SK-N-SH (cell line): Measurements from ENCODE around the gene KREMEN2. TPM values are rescaled to one million over a fixed set of nuclear protein-coding genes. Genes with fewer than 3 reads are reported as not detected.

ENCODE experiments used
- CTCF ChIA-PET: fragments of 300-600, 350-600 bp; formaldehyde crosslinking; extraction: SDS; loops from one replicate; lab custom pipeline; 2021; lab: Yijun Ruan, JAX
- POLR2A ChIA-PET: fragments of 350-600 bp; sonication (Branson Sonifier 250); formaldehyde crosslinking; extraction: SDS; loops from one replicate; lab custom pipeline; 2020; ENCODE audit warnings: antibody characterized with exemption, inconsistent platforms; lab: Yijun Ruan, JAX
- DNase-seq: peaks from one replicate; pipeline ENCODE4 v3.0.0; 2012
- H2AFZ ChIP-seq: fragments of 200-600 bp; sonication (generic); 2 replicates; pipeline ENCODE4 v1.8.1; 2016; ENCODE audit warnings: antibody characterized with exemption, mild to moderate bottlenecking, low read depth
- H3F3A ChIP-seq: fragments of 200-600 bp; sonication (generic); replicated peaks from 2 replicates; pipeline ENCODE3; 2016; ENCODE audit warnings: antibody characterized with exemption, mild to moderate bottlenecking; ENCODE audit not compliant: insufficient read depth
- H3K27ac ChIP-seq, 2 experiments: fragments of 200-500 bp in 1 of 2; fragments of 200-600 bp in 1 of 2; sonication (Bioruptor generic) in 1 of 2; sonication (generic), shearing (Covaris generic) in 1 of 2; 2 replicates each; pipeline versions ENCODE4 v1.5.1 to v1.6.1; 2014 to 2016; ENCODE audit warnings: low read depth in 2 of 2, inconsistent platforms in 1 of 2, low read length in 1 of 2, mild to moderate bottlenecking in 1 of 2, mixed read lengths in 1 of 2
- H3K27me3 ChIP-seq: fragments of 200-600 bp; sonication (generic), shearing (Covaris generic); 2 replicates; pipeline ENCODE4 v1.6.1; 2016; ENCODE audit warnings: mixed run types; ENCODE audit not compliant: insufficient read depth
- H3K36me3 ChIP-seq, 2 experiments: fragments of 200-500 bp in 1 of 2; fragments of 200-600 bp in 1 of 2; sonication (Bioruptor generic) in 1 of 2; sonication (generic) in 1 of 2; replicated peaks in 1 of 2; 2 replicates each; pipeline versions ENCODE3 to v1.5.1; 2014 to 2016; ENCODE audit warnings: low read length in 1 of 2, mild to moderate bottlenecking in 1 of 2; ENCODE audit not compliant: insufficient read depth in 2 of 2, control insufficient read depth in 1 of 2
- H3K4me1 ChIP-seq, 2 experiments: fragments of 200-500 bp in 1 of 2; fragments of 200-600 bp in 1 of 2; sonication (Bioruptor generic) in 1 of 2; sonication (generic), shearing (Covaris generic) in 1 of 2; 2 replicates each; pipeline versions ENCODE4 v1.5.1 to v1.6.1; 2014 to 2016; ENCODE audit warnings: low read depth in 1 of 2, low read length in 1 of 2, mixed run types in 1 of 2; ENCODE audit not compliant: insufficient read depth in 2 of 2, control insufficient read depth in 1 of 2
- H3K4me2 ChIP-seq: fragments of 200-600 bp; sonication (generic), shearing (Covaris generic); 2 replicates; pipeline ENCODE4 v1.6.1; 2017; ENCODE audit warnings: mixed run types
- H3K4me3 ChIP-seq, 2 experiments: fragments of 200-500 bp in 1 of 2; fragments of 200-600 bp in 1 of 2; sonication (Bioruptor generic) in 1 of 2; sonication (generic), shearing (Covaris generic) in 1 of 2; 2 replicates each; pipeline versions ENCODE4 v1.5.1 to v1.8.1; 2014 to 2016; ENCODE audit warnings: low read depth in 2 of 2, inconsistent platforms in 1 of 2, low read length in 1 of 2, mild to moderate bottlenecking in 1 of 2, mixed read lengths in 1 of 2, moderate library complexity in 1 of 2
- H3K79me2 ChIP-seq: fragments of 200-600 bp; sonication (generic); 2 replicates; pipeline ENCODE4 v1.8.1; 2017; ENCODE audit warnings: mild to moderate bottlenecking; ENCODE audit not compliant: insufficient read depth
- H3K9ac ChIP-seq: fragments of 200-600 bp; sonication (generic); 2 replicates; pipeline ENCODE4 v1.6.1; 2017; ENCODE audit warnings: mixed run types
- H3K9me2 ChIP-seq: fragments of 200-600 bp; sonication (generic); 2 replicates; pipeline ENCODE4 v1.6.1; 2017; ENCODE audit warnings: mixed run types
- H3K9me3 ChIP-seq: fragments of 200-600 bp; sonication (generic); 2 replicates; pipeline ENCODE4 v1.6.1; 2017; ENCODE audit warnings: mixed run types, mild to moderate bottlenecking, moderate library complexity
- H4K20me1 ChIP-seq: fragments of 200-600 bp; sonication (generic); 2 replicates; pipeline ENCODE4 v1.6.1; 2017; ENCODE audit warnings: mild to moderate bottlenecking, mixed run types; ENCODE audit not compliant: insufficient read depth
- CHD2 ChIP-seq: fragments of 150-350 bp; IDR thresholded peaks from 2 replicates; pipeline ENCODE4 v1.6.1; 2018; ENCODE audit warnings: low read length; ENCODE audit not compliant: partially characterized antibody
- ELF1 ChIP-seq: IDR thresholded peaks from 2 replicates; pipeline ENCODE4 v1.4.0; 2012
- EZH2phosphoT487 ChIP-seq: fragments of 200-600 bp; sonication (generic); IDR thresholded peaks from 2 replicates; pipeline ENCODE4 v1.6.1; 2017; ENCODE audit warnings: low read depth, mixed run types, mild to moderate bottlenecking, antibody characterized with exemption, moderate library complexity, borderline replicate concordance
- FOXJ3 ChIP-seq: sonication (generic); formaldehyde crosslinking; IDR thresholded peaks from 2 replicates; pipeline ENCODE4 v1.5.1; 2020; ENCODE audit warnings: mild to moderate bottlenecking, missing genetic modification reagents
- FOXM1 ChIP-seq: IDR thresholded peaks from 2 replicates; pipeline ENCODE4 v1.4.0; 2012; ENCODE audit warnings: low read depth, mild to moderate bottlenecking
- GATA2 ChIP-seq: sonication (generic); formaldehyde crosslinking; IDR thresholded peaks from 2 replicates; pipeline ENCODE4 v1.5.0; 2020; ENCODE audit warnings: mild to moderate bottlenecking, missing genetic modification reagents
- JUND ChIP-seq: IDR thresholded peaks from 2 replicates; pipeline ENCODE4 v1.4.0; 2012
- MEF2A ChIP-seq: IDR thresholded peaks from 2 replicates; pipeline ENCODE4 v1.4.0; 2012; ENCODE audit warnings: low read depth, borderline replicate concordance
- MXI1 ChIP-seq: IDR thresholded peaks from 2 replicates; pipeline ENCODE4 v1.6.1; 2012; ENCODE audit warnings: mild to moderate bottlenecking, low read depth, low read length, improper control_type of control experiment
- NFIC ChIP-seq: IDR thresholded peaks from 2 replicates; pipeline ENCODE4 v1.4.0; 2012; ENCODE audit warnings: borderline replicate concordance
- POLR2AphosphoS5 ChIP-seq: IDR thresholded peaks from 2 replicates; pipeline ENCODE4 v1.6.1; 2012; ENCODE audit warnings: low read depth, low read length
- RAD21 ChIP-seq: IDR thresholded peaks from 2 replicates; pipeline ENCODE4 v1.6.1; 2012; ENCODE audit warnings: mild to moderate bottlenecking, low read length
- RCOR1 ChIP-seq: fragments of 150-350 bp; IDR thresholded peaks from 2 replicates; pipeline ENCODE4 v1.6.1; 2017; ENCODE audit warnings: antibody characterized with exemption, low read length
- SIN3A ChIP-seq: IDR thresholded peaks from 2 replicates; pipeline ENCODE4 v1.6.1; 2012; ENCODE audit warnings: low read depth, mild to moderate bottlenecking, low read length, moderate library complexity, borderline replicate concordance
- TAF1 ChIP-seq: IDR thresholded peaks from 2 replicates; pipeline ENCODE4 v1.6.1; 2012; ENCODE audit warnings: low read depth, mild to moderate bottlenecking, low read length, moderate library complexity, borderline replicate concordance
- TCF12 ChIP-seq: IDR thresholded peaks from 2 replicates; pipeline ENCODE4 v1.4.0; 2012
- TEAD4 ChIP-seq: IDR thresholded peaks from 2 replicates; pipeline ENCODE4 v1.4.0; 2012; ENCODE audit warnings: mild to moderate bottlenecking, borderline replicate concordance; ENCODE audit not compliant: insufficient read depth
- WGBS: methylation state at CpG from one replicate; pipeline ENCODE4 v1.1.6; 2017; ENCODE audit warnings: low lambda C conversion rate; 5-methylcytosine and 5-hydroxymethylcytosine counted together
- polyA plus RNA-seq, 3 experiments: library from polyadenylated mRNA; depleted of rRNA; stranded (reverse); fragments of >200 nt; gene quantifications; 2 replicates each; pipeline ENCODE4 v1.2.3, GENCODE V29; 2012
- TF ChIP-seq, protein P1 (sequence below): fragments of 150-350 bp; IDR thresholded peaks from 2 replicates; pipeline ENCODE4 v1.6.1; 2016; ENCODE audit warnings: mild to moderate bottlenecking, low read depth, low read length
- TF ChIP-seq, protein P2 (sequence below): fragments of 150-350 bp; IDR thresholded peaks from 2 replicates; pipeline ENCODE4 v1.6.1; 2017; ENCODE audit warnings: antibody characterized with exemption, low read length, low read depth, borderline replicate concordance
- TF ChIP-seq, protein P3 (sequence below): IDR thresholded peaks from 2 replicates; pipeline ENCODE4 v1.4.0; 2012; ENCODE audit warnings: low read depth
- TF ChIP-seq, protein P4 (sequence below): IDR thresholded peaks from 2 replicates; pipeline ENCODE4 v1.6.1; 2012; ENCODE audit warnings: mild to moderate bottlenecking, low read depth, low read length, moderate library complexity
- TF ChIP-seq, protein P5 (sequence below): IDR thresholded peaks from 2 replicates; pipeline ENCODE4; 2012

Gene KREMEN2
- polyA plus RNA-seq, 1 of the 3 experiments (the other 2 are of a cell fraction): 0.77 TPM

DNA sequence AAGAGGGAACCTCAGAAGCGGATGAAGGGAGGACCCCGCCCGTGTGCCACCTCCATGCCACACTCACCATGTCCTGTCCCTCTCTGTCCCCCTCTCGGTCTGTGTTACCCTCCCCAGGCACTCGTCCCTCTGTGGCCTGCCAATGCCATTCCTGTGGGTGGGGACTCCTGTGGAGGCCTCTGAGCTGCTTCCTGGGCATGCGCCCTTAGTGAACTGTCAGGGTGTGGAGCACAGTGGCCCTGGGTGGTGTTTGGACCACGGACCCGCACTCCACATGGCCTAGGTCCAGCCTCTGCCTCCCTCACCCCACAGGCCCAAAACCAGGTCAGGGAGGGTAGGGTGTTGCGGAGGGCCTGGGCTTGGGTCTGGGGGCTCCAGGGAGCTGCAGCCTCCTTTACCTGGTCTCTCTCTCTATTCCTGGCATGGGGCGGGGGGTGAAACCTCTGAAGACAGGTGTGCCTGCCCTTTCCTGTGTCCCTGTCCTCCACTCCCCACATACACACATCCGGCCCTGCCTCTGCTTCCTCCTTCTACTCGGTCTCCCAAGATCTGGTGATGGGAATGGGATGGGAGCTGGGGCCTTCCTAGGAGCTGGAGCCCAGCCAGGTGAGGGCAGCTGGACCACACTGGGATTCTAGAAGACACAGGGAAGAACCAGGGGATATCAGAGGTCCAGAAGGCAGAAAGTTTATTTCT is 27.6 kb downstream of the KREMEN2 start (continued):
- no peak for TF ChIP-seq CHD2
- TF ChIP-seq, protein P1, sequence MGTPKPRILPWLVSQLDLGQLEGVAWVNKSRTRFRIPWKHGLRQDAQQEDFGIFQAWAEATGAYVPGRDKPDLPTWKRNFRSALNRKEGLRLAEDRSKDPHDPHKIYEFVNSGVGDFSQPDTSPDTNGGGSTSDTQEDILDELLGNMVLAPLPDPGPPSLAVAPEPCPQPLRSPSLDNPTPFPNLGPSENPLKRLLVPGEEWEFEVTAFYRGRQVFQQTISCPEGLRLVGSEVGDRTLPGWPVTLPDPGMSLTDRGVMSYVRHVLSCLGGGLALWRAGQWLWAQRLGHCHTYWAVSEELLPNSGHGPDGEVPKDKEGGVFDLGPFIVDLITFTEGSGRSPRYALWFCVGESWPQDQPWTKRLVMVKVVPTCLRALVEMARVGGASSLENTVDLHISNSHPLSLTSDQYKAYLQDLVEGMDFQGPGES: no peak
- no peak for TF ChIP-seq SIN3A
- TF ChIP-seq GATA2: no peak
- no peak for TF ChIP-seq RAD21
- TF ChIP-seq, protein P2, sequence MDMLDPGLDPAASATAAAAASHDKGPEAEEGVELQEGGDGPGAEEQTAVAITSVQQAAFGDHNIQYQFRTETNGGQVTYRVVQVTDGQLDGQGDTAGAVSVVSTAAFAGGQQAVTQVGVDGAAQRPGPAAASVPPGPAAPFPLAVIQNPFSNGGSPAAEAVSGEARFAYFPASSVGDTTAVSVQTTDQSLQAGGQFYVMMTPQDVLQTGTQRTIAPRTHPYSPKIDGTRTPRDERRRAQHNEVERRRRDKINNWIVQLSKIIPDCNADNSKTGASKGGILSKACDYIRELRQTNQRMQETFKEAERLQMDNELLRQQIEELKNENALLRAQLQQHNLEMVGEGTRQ: no peak

DNA sequence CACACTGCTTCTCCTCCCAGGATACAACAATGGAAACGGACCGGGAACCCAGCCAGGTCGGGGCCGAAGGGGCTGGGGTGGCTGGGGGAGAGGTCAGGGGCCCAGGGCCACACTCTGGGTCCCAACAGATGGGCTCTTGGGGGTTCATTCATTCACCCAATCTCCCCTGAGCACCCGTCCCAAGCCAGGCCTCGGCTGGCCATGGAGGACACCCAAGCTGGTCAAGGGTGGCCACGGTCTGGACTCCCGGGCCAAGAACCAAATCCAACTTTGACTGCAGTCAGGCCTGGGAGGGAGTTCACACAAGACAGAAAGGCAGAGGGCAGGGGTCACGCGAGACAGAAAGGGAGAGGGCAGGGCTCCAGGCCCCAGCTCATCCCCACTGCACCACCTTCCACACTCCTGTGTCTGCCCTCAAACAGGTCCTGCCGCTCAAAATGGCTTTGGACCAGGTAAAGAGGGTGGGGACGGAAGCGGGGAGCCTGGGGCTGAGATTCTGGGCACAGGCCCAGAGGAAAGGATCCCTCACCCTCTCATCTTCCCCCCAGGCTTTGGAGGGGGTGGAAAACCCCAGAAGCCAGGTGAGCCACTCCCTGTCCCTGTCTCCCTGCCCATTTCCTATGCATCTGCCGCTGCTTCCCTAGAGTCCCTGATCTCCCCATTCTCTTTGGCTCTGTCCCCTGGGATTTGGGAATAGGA is 28.5 kb downstream of the KREMEN2 start:
- H3K9me3 ChIP-seq: no peaks in the 10 kb centered on the region
- H3K79me2 ChIP-seq: no peaks in the 10 kb centered on the region
- TF ChIP-seq, protein P3, sequence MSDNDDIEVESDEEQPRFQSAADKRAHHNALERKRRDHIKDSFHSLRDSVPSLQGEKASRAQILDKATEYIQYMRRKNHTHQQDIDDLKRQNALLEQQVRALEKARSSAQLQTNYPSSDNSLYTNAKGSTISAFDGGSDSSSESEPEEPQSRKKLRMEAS: no peak
- TF ChIP-seq MEF2A (no peak), POLR2AphosphoS5 (no peak), MXI1 (no peak), NFIC (no peak), RAD21 (no peak), EZH2phosphoT487 (no peak), FOXJ3 (CRISPR knock-in tag) (no peak), ELF1 (no peak), TCF12 (no peak), GATA2 (no peak), TEAD4 (no peak), TAF1 (no peak), RCOR1 (no peak), JUND (no peak), FOXM1 (no peak)
- TF ChIP-seq, protein P1: no peak
- TF ChIP-seq, protein P4, sequence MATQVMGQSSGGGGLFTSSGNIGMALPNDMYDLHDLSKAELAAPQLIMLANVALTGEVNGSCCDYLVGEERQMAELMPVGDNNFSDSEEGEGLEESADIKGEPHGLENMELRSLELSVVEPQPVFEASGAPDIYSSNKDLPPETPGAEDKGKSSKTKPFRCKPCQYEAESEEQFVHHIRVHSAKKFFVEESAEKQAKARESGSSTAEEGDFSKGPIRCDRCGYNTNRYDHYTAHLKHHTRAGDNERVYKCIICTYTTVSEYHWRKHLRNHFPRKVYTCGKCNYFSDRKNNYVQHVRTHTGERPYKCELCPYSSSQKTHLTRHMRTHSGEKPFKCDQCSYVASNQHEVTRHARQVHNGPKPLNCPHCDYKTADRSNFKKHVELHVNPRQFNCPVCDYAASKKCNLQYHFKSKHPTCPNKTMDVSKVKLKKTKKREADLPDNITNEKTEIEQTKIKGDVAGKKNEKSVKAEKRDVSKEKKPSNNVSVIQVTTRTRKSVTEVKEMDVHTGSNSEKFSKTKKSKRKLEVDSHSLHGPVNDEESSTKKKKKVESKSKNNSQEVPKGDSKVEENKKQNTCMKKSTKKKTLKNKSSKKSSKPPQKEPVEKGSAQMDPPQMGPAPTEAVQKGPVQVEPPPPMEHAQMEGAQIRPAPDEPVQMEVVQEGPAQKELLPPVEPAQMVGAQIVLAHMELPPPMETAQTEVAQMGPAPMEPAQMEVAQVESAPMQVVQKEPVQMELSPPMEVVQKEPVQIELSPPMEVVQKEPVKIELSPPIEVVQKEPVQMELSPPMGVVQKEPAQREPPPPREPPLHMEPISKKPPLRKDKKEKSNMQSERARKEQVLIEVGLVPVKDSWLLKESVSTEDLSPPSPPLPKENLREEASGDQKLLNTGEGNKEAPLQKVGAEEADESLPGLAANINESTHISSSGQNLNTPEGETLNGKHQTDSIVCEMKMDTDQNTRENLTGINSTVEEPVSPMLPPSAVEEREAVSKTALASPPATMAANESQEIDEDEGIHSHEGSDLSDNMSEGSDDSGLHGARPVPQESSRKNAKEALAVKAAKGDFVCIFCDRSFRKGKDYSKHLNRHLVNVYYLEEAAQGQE: no peak
- TF ChIP-seq, protein P5, sequence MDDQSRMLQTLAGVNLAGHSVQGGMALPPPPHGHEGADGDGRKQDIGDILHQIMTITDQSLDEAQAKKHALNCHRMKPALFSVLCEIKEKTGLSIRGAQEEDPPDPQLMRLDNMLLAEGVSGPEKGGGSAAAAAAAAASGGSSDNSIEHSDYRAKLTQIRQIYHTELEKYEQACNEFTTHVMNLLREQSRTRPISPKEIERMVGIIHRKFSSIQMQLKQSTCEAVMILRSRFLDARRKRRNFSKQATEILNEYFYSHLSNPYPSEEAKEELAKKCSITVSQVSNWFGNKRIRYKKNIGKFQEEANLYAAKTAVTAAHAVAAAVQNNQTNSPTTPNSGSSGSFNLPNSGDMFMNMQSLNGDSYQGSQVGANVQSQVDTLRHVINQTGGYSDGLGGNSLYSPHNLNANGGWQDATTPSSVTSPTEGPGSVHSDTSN: no peak
- no peaks in the 10 kb centered on the region for H3F3A ChIP-seq
- WGBS: 84% methylated on average over 13 of the region's 14 CpGs
- no peaks in the 10 kb centered on the region for H3K27me3 ChIP-seq
- no peaks in the 10 kb centered on the region for H3K4me1 ChIP-seq
- H3K36me3 ChIP-seq: no peaks in the 10 kb centered on the region
- CTCF ChIA-PET: interaction anchor here (1.0 to 1.3 kb wide), 4 partner anchors 8 to 30 kb away, joined by 3 to 7 read pairs (median 4); partner anchors contain the start of gene PAQR4
- no peaks in the 10 kb centered on the region for H3K9me2 ChIP-seq
- no peak for DNase-seq
- H4K20me1 ChIP-seq: no peaks in the 10 kb centered on the region
- H3K9ac ChIP-seq: no peak overlapping the region
- H2AFZ ChIP-seq: no peak overlapping the region
- POLR2A ChIA-PET: no interaction called here
- H3K4me2 ChIP-seq: no peak overlapping the region
- H3K27ac ChIP-seq: no peak overlapping the region
- no peak overlapping the region for H3K4me3 ChIP-seq
